Activated T-helper 1 cell treated with anti-CD3 and anti-CD28 coated beads, Interleukin-12 subunit alpha, Interleukin-12 subunit beta, Interleukin-2, Interleukin-4 antibody, amounts not matched to agents 30 ng/mL and 10 ng/mL and 1 ng/mL, durations not matched to agents 14 hours and 24 hours and 36 hours (primary cell): ENCODE measurements around the gene HDAC4. TPM values are rescaled to one million over a fixed set of nuclear protein-coding genes. Genes with fewer than 3 reads are reported as not detected.
A peak's percentile ranks its signal among the peaks of the same experiment; 100 is the strongest.

Experiments
- DNase-seq: peaks from one replicate; pipeline ENCODE4 v3.0.0; 2021; ENCODE audit warnings: low spot score
- H3K27ac Mint-ChIP-seq: one replicate; pipeline ENCODE4 v1.8.0; 2021; ENCODE audit warnings: mild to moderate bottlenecking, mixed read lengths
- H3K27me3 Mint-ChIP-seq: one replicate; pipeline ENCODE4 v1.8.0; 2022; ENCODE audit warnings: mild to moderate bottlenecking, moderate library complexity, mixed read lengths; ENCODE audit not compliant: insufficient read depth
- H3K36me3 Mint-ChIP-seq: one replicate; pipeline ENCODE4 v1.8.0; 2021; ENCODE audit warnings: low read depth, mixed read lengths
- H3K4me1 Mint-ChIP-seq: one replicate; pipeline ENCODE4 v1.8.0; 2021; ENCODE audit warnings: low read depth, mixed read lengths
- H3K4me3 Mint-ChIP-seq: one replicate; pipeline ENCODE4 v1.8.0; 2021; ENCODE audit warnings: mild to moderate bottlenecking, moderate library complexity, mixed read lengths
- H3K9me3 Mint-ChIP-seq: one replicate; pipeline ENCODE4 v1.8.0; 2021; ENCODE audit warnings: mixed read lengths
- intact Hi-C: fragments of 100-400 bp; cut with micrococcal nuclease; formaldehyde crosslinking; loops from one replicate; pipeline ENCODE4 v1.15.1; 2024
- total RNA-seq: library from RNA; stranded (reverse); gene quantifications from 2 replicates; pipeline ENCODE4 v1.2.3, GENCODE V29; 2022

The HDAC4 gene
- total RNA-seq, 1 donor from 2014 or later, result 41.3 TPM

- intact Hi-C loops, result no loop called here
- no peaks in the 10 kb centered on the region for H3K9me3 Mint-ChIP-seq
- H3K36me3 Mint-ChIP-seq, result peaks cover 15% of the 10 kb centered on the region
- H3K4me3 Mint-ChIP-seq, result no peak overlapping the region
- H3K4me1 Mint-ChIP-seq, result peaks cover 54% of the 10 kb centered on the region
- H3K27me3 Mint-ChIP-seq, result no peaks in the 10 kb centered on the region
- DNase-seq, result no peak
- H3K27ac Mint-ChIP-seq, result no peak overlapping the region
These were observed 179.8 kb downstream of the HDAC4 start for GRCh38 chr2:239220981-239221396.

- Mint-ChIP-seq H3K9me3 (no peaks in the 10 kb centered on the region), H3K4me3 (no peak overlapping the region), H3K4me1 (peaks cover 59% of the 10 kb centered on the region), H3K27me3 (no peaks in the 10 kb centered on the region), H3K36me3 (peaks cover 15% of the 10 kb centered on the region), H3K27ac (no peak overlapping the region)
- no peak for DNase-seq
- intact Hi-C loops, result no loop called here
These were observed 180.5 kb downstream of the HDAC4 start for GRCh38 chr2:239220341-239220740.

- peaks cover 51% of the 10 kb centered on the region for H3K4me1 Mint-ChIP-seq
- H3K9me3 Mint-ChIP-seq, result no peaks in the 10 kb centered on the region
- DNase-seq, result peak; percentile 34
- H3K27me3 Mint-ChIP-seq, result no peaks in the 10 kb centered on the region
- peaks cover 22% of the 10 kb centered on the region for H3K36me3 Mint-ChIP-seq
- H3K27ac Mint-ChIP-seq, result peak overlapping the region; percentile 69
- intact Hi-C loops, result loop anchor here (1.0 to 5.0 kb wide), 10 partner anchors 11 to 184 kb away; partner anchors contain the start of gene HDAC4
- peak overlapping the region; percentile 76 for H3K4me3 Mint-ChIP-seq
These were observed 184.1 kb downstream of the HDAC4 start for GRCh38 chr2:239216614-239217273.

GRCh38 chr2:239215988-239216613 lies 184.7 kb downstream of the HDAC4 start:
- no peaks in the 10 kb centered on the region for H3K27me3 Mint-ChIP-seq
- H3K36me3 Mint-ChIP-seq, result peaks cover 21% of the 10 kb centered on the region
- peak overlapping the region; percentile 69 for H3K27ac Mint-ChIP-seq
- DNase-seq, result no peak
- intact Hi-C loops, result loop anchor here (1.0 to 5.0 kb wide), 10 partner anchors 11 to 185 kb away; partner anchors contain the start of gene HDAC4
- peak overlapping the region; percentile 76 for H3K4me3 Mint-ChIP-seq
- no peaks in the 10 kb centered on the region for H3K9me3 Mint-ChIP-seq
- H3K4me1 Mint-ChIP-seq, result peaks cover 54% of the 10 kb centered on the region

GRCh38 chr2:239215136-239215925 lies 185.5 kb downstream of the HDAC4 start:
- intact Hi-C loops, result loop anchor here (5.0 kb wide), 1 partner anchor 68 kb away; no protein-coding TSS in a partner anchor

GRCh38 chr2:239214725-239215124 lies 186.1 kb downstream of the HDAC4 start:
- H3K4me1 Mint-ChIP-seq, result peaks cover 56% of the 10 kb centered on the region
- H3K27me3 Mint-ChIP-seq, result no peaks in the 10 kb centered on the region
- H3K36me3 Mint-ChIP-seq, result peaks cover 16% of the 10 kb centered on the region
- DNase-seq, result no peak
- H3K27ac Mint-ChIP-seq, result no peak overlapping the region
- no peaks in the 10 kb centered on the region for H3K9me3 Mint-ChIP-seq
- intact Hi-C loops, result loop anchor here (5.0 kb wide), 1 partner anchor 67 kb away; no protein-coding TSS in a partner anchor
- no peak overlapping the region for H3K4me3 Mint-ChIP-seq

More at GRCh38 chr2:239215136-239215925, 185.5 kb downstream of the HDAC4 start:
- peaks cover 54% of the 10 kb centered on the region for H3K4me1 Mint-ChIP-seq
- peaks cover 18% of the 10 kb centered on the region for H3K36me3 Mint-ChIP-seq
- H3K27me3 Mint-ChIP-seq, result no peaks in the 10 kb centered on the region
- no peak for DNase-seq
- no peak overlapping the region for H3K27ac Mint-ChIP-seq
- no peaks in the 10 kb centered on the region for H3K9me3 Mint-ChIP-seq
- no peak overlapping the region for H3K4me3 Mint-ChIP-seq

- DNase-seq, result no peak
- Mint-ChIP-seq H3K27me3 (no peaks in the 10 kb centered on the region), H3K4me1 (peaks cover 59% of the 10 kb centered on the region), H3K4me3 (no peak overlapping the region), H3K27ac (no peak overlapping the region), H3K9me3 (no peaks in the 10 kb centered on the region), H3K36me3 (peaks cover 14% of the 10 kb centered on the region)
- intact Hi-C loops, result no loop called here
These were observed 187.1 kb downstream of the HDAC4 start for GRCh38 chr2:239213643-239214101.

- Mint-ChIP-seq H3K36me3 (peaks cover 14% of the 10 kb centered on the region), H3K27ac (no peak overlapping the region), H3K9me3 (no peaks in the 10 kb centered on the region), H3K4me3 (no peak overlapping the region), H3K27me3 (no peaks in the 10 kb centered on the region), H3K4me1 (peaks cover 58% of the 10 kb centered on the region)
- DNase-seq, result no peak
- intact Hi-C loops, result no loop called here
These were observed 187.7 kb downstream of the HDAC4 start for GRCh38 chr2:239212929-239213642.

GRCh38 chr2:239212121-239212928 lies 188.5 kb downstream of the HDAC4 start:
- H3K27ac Mint-ChIP-seq, result no peak overlapping the region
- intact Hi-C loops, result no loop called here
- no peak for DNase-seq
- no peak overlapping the region for H3K4me3 Mint-ChIP-seq
- no peaks in the 10 kb centered on the region for H3K9me3 Mint-ChIP-seq
- H3K4me1 Mint-ChIP-seq, result peaks cover 50% of the 10 kb centered on the region
- H3K36me3 Mint-ChIP-seq, result peaks cover 11% of the 10 kb centered on the region
- no peaks in the 10 kb centered on the region for H3K27me3 Mint-ChIP-seq

GRCh38 chr2:239211396-239212094 lies 189.3 kb downstream of the HDAC4 start:
- Mint-ChIP-seq H3K27me3 (no peaks in the 10 kb centered on the region), H3K27ac (no peak overlapping the region), H3K9me3 (no peaks in the 10 kb centered on the region), H3K4me1 (peaks cover 46% of the 10 kb centered on the region), H3K4me3 (no peak overlapping the region), H3K36me3 (peaks cover 7% of the 10 kb centered on the region)
- no peak for DNase-seq
- intact Hi-C loops, result no loop called here

GRCh38 chr2:239209783-239210182 lies 191.0 kb downstream of the HDAC4 start:
- H3K27ac Mint-ChIP-seq, result no peak overlapping the region
- intact Hi-C loops, result no loop called here
- no peaks in the 10 kb centered on the region for H3K9me3 Mint-ChIP-seq
- H3K4me3 Mint-ChIP-seq, result no peak overlapping the region
- no peak for DNase-seq
- H3K4me1 Mint-ChIP-seq, result peaks cover 43% of the 10 kb centered on the region
- H3K27me3 Mint-ChIP-seq, result no peaks in the 10 kb centered on the region
- peaks cover 5% of the 10 kb centered on the region for H3K36me3 Mint-ChIP-seq
